K562 (cell line): ENCODE data around the gene PIP4K2A. TPM values are rescaled to one million over a fixed set of nuclear protein-coding genes. Genes with fewer than 3 reads are reported as not detected.
A peak's percentile ranks its signal among the peaks of the same experiment; 100 is the strongest.

Experiments used
- AFF4 ChIP-seq: sonication (generic); formaldehyde crosslinking; IDR thresholded peaks from 2 replicates; pipeline ENCODE4 v1.8.0; 2023; ENCODE audit warnings: mild to moderate bottlenecking, missing genetic modification reagents
- BCOR ChIP-seq: fragments of 450-650 bp; IDR thresholded peaks from 2 replicates; pipeline ENCODE4 v1.6.1; 2016
- BRF1 ChIP-seq: IDR thresholded peaks from 3 replicates; pipeline ENCODE4 v1.6.1; 2011; ENCODE audit warnings: borderline replicate concordance, mild to moderate bottlenecking; ENCODE audit not compliant: insufficient read length; ENCODE audit errors: extremely low read depth
- CBX2 ChIP-seq: fragments of 200-600 bp; sonication (generic); IDR thresholded peaks from one replicate; pipeline ENCODE4 v1.6.1; 2012; ENCODE audit warnings: mild to moderate bottlenecking, low read length, inconsistent platforms; ENCODE audit not compliant: insufficient read depth, poor library complexity, severe bottlenecking
- FOXP1 ChIP-seq: sonication (generic); formaldehyde crosslinking; IDR thresholded peaks from 2 replicates; pipeline ENCODE4 v1.8.0; 2022; ENCODE audit warnings: mild to moderate bottlenecking, missing genetic modification reagents
- GATA2 ChIP-seq: sonication (generic); formaldehyde crosslinking; IDR thresholded peaks from 2 replicates; pipeline ENCODE4 v1.4.0; 2020; ENCODE audit warnings: mild to moderate bottlenecking, missing genetic modification reagents
- GATAD2B ChIP-seq: fragments of 450-650 bp; IDR thresholded peaks from 2 replicates; pipeline ENCODE4 v1.6.1; 2017; ENCODE audit warnings: mild to moderate bottlenecking, borderline replicate concordance
- GTF2E2 ChIP-seq: fragments of 200-800 bp; sonication (Bioruptor generic); IDR thresholded peaks from 2 replicates; pipeline ENCODE4 v1.6.1; 2016; ENCODE audit warnings: missing genetic modification characterization, missing compliant biosample characterization
- HES1 ChIP-seq: fragments of 450-650 bp; IDR thresholded peaks from 2 replicates; pipeline ENCODE4 v1.6.1; 2016; ENCODE audit warnings: low read depth, mild to moderate bottlenecking, moderate library complexity
- JUNB ChIP-seq: fragments of 450-650 bp; formaldehyde crosslinking; conservative IDR thresholded peaks from 2 replicates; pipeline ENCODE4 v1.4.0; 2020; ENCODE audit warnings: mild to moderate bottlenecking
- OTX1 ChIP-seq: fragments of 450-650 bp; formaldehyde crosslinking; IDR thresholded peaks from 2 replicates; pipeline ENCODE4 v1.4.0; 2022; ENCODE audit warnings: mild to moderate bottlenecking
- PATZ1 ChIP-seq: fragments of 250-450 bp; sonication (Bioruptor Pico); IDR thresholded peaks from 2 replicates; pipeline ENCODE4 v1.5.0; 2020; ENCODE audit warnings: mild to moderate bottlenecking, borderline replicate concordance
- PML ChIP-seq: IDR thresholded peaks from 2 replicates; pipeline ENCODE4 v1.6.1; 2012; ENCODE audit warnings: low read length, inconsistent platforms
- SIRT6 ChIP-seq: IDR thresholded peaks from one replicate; pipeline ENCODE4 v1.6.1; 2012; ENCODE audit warnings: low read depth, mild to moderate bottlenecking, control low read depth, inconsistent platforms, low read length, moderate library complexity
- TAF7 ChIP-seq: fragments of 450-650 bp; IDR thresholded peaks from 2 replicates; pipeline ENCODE4 v1.6.1; 2016; ENCODE audit warnings: missing genetic modification characterization, missing compliant biosample characterization
- TARDBP ChIP-seq: fragments of 450-650 bp; IDR thresholded peaks from 2 replicates; pipeline ENCODE4 v1.6.1; 2016
- ZBTB17 ChIP-seq: fragments of 450-650 bp; formaldehyde crosslinking; IDR thresholded peaks from 2 replicates; pipeline ENCODE4 v1.4.0; 2020; ENCODE audit warnings: mild to moderate bottlenecking
- ZBTB49 ChIP-seq: sonication (generic); formaldehyde crosslinking; IDR thresholded peaks from 2 replicates; pipeline ENCODE4 v1.8.0; 2022; ENCODE audit warnings: missing genetic modification reagents, mild to moderate bottlenecking, borderline replicate concordance
- ZNF239 ChIP-seq: fragments of 250-450 bp; sonication (Bioruptor Pico); IDR thresholded peaks from 2 replicates; pipeline ENCODE4 v1.4.0; 2020; ENCODE audit warnings: mild to moderate bottlenecking
- ZNF41 ChIP-seq: fragments of 250-450 bp; sonication (Bioruptor Pico); conservative IDR thresholded peaks from 2 replicates; pipeline ENCODE4 v1.4.0; 2020; ENCODE audit warnings: mild to moderate bottlenecking
- ZNF507 ChIP-seq: conservative IDR thresholded peaks from 2 replicates; pipeline ENCODE4 v1.6.1; 2017; ENCODE audit warnings: missing genetic modification characterization, missing compliant biosample characterization
- polyA plus RNA-seq, 8 experiments: library from polyadenylated mRNA; depleted of rRNA in 4 of 8; stranded (reverse) in 5 of 8; unstranded in 3 of 8; fragments of >200 nt; fragmentation: Nextera tagmentation in 2 of 8; fragmentation: Illumina TruSeq in 1 of 8; extraction: Ambion mirVana in 2 of 8; extraction: Trizol in 1 of 8; gene quantifications; 2 replicates each; pipeline versions ENCODE4 v1.2.1 to v1.2.3, GENCODE V29; 2011 to 2014; ENCODE audit warnings: inconsistent platforms in 1 of 8, missing spikeins in 1 of 8
- total RNA-seq, 7 experiments: library from RNA; depleted of rRNA in 6 of 7; stranded (reverse); fragments of >200 nt in 6 of 7; fragmentation: Illumina TruSeq in 2 of 7; extraction: Trizol in 2 of 7; gene quantifications; 2 replicates each; pipeline versions ENCODE4 v1.2.1 to v1.2.3, GENCODE V29; 2011 to 2021; ENCODE audit warnings: low replicate concordance in 1 of 7

Gene PIP4K2A
- total and polyA plus RNA-seq, 9 of the 15 experiments (the other 6 are each of a cell fraction or from before 2014, with no cell fraction given), result 35.6 to 117 (median 71.9) TPM

GRCh38 chr10:22672319-22673090 lies 41.9 kb downstream of the PIP4K2A start (continued):
- TF ChIP-seq AFF4 (CRISPR knock-in tag) (0 out of 2 replicates have a peak, but pooled peaks have one; percentile 41), BCOR (no peak), GATAD2B (no peak), PML (no peak), PATZ1 (CRISPR knock-in tag) (no peak), SIRT6 (no peak), HES1 (no peak), CBX2 (no peak), ZNF507 (tag) (no peak), OTX1 (CRISPR knock-in tag) (no peak), JUNB (CRISPR knock-in tag) (no peak), ZBTB17 (CRISPR knock-in tag) (no peak), TARDBP (no peak), FOXP1 (CRISPR knock-in tag) (no peak), ZNF239 (CRISPR knock-in tag) (no peak), GATA2 (CRISPR knock-in tag) (0 out of 2 replicates have a peak, but pooled peaks have one; percentile 18), BRF1 (no peak), TAF7 (tag) (no peak), ZNF41 (CRISPR knock-in tag) (no peak), ZBTB49 (no peak), GTF2E2 (tag) (no peak)
